OCI-LY7 (cell line): Measurements from ENCODE around the gene SELPLG.

ENCODE experiments used
- EZH2phosphoT487 ChIP-seq: fragments of 200-600 bp; sonication (generic); IDR thresholded peaks from 2 replicates; pipeline ENCODE4 v1.6.1; 2018; ENCODE audit warnings: low read depth, borderline replicate concordance, mild to moderate bottlenecking, mixed run types, antibody characterized with exemption, low read length, moderate library complexity, mixed read lengths
- TF ChIP-seq, protein P1 (sequence below): fragments of 200-600 bp; sonication (generic); conservative IDR thresholded peaks from 2 replicates; pipeline ENCODE4 v1.5.1; 2014; ENCODE audit warnings: mild to moderate bottlenecking, antibody characterized with exemption, low read length, moderate library complexity, mixed read lengths

DNA sequence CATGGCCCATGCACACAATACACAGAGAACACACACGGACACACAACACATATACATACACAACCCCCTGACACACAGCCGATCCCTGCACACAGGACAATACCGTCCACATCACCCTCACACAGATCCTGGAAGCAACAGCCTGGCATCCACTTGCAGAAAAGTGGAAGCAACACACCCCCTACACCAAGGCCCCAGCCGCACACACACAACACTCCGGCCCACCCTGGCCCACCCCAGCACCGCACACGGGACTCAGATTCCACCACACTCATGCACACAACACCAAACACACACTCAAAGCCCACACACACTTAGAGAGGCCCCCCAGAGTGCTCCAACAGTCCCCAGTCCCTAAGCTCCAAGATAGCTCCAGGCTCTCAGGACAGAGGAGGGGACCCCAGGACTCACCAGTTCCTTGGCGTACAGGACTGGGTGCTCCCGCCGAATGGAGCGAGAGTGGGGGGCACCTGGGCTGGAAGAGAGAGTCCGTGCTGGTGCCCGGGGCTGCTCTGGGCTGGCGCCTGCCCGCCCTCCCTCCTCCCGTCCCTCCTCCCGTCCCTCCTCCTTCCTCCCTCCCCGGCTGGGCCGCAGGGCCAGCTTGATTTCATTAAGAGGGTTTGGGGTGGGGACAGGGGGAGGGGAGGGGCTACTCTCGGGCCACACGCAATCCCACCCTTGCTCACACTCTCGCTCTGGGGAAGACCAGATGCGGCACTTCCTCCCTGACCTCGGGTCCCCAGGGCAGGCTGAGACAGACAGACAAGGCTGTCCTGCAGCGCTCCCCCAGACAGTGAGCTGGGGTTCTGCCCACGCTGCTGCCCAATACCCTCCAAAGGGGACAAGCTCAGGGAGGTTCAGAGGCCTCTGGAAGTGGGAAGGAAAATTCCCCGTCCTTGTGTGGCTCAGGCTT lies 35.9 kb downstream of the SELPLG start, which contains the start of gene TMEM119:
- TF ChIP-seq, protein P1, sequence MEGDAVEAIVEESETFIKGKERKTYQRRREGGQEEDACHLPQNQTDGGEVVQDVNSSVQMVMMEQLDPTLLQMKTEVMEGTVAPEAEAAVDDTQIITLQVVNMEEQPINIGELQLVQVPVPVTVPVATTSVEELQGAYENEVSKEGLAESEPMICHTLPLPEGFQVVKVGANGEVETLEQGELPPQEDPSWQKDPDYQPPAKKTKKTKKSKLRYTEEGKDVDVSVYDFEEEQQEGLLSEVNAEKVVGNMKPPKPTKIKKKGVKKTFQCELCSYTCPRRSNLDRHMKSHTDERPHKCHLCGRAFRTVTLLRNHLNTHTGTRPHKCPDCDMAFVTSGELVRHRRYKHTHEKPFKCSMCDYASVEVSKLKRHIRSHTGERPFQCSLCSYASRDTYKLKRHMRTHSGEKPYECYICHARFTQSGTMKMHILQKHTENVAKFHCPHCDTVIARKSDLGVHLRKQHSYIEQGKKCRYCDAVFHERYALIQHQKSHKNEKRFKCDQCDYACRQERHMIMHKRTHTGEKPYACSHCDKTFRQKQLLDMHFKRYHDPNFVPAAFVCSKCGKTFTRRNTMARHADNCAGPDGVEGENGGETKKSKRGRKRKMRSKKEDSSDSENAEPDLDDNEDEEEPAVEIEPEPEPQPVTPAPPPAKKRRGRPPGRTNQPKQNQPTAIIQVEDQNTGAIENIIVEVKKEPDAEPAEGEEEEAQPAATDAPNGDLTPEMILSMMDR: no peak
- no peak for TF ChIP-seq EZH2phosphoT487
